Neural cell (in vitro differentiated cells): ENCODE measurements around the gene AGBL4. TPM values are rescaled to one million over a fixed set of nuclear protein-coding genes. Genes with fewer than 3 reads are reported as not detected.

ENCODE experiments used
- H2AFZ ChIP-seq: fragments of 200-600, 300-800 bp; sonication (generic), shearing (Covaris generic); 2 replicates; pipeline ENCODE4 v1.6.0; 2014; ENCODE audit warnings: low read depth, mild to moderate bottlenecking, antibody characterized with exemption, low read length, moderate library complexity
- H3F3A ChIP-seq: fragments of 200-600 bp; shearing (Covaris generic); 2 replicates; pipeline ENCODE4 v1.6.1; 2016; ENCODE audit warnings: mild to moderate bottlenecking, moderate library complexity, mixed read lengths, antibody characterized with exemption, low read length; ENCODE audit not compliant: insufficient read depth, poor library complexity, severe bottlenecking
- H3K27ac ChIP-seq: fragments of 200-600, 300-800 bp; sonication (generic), shearing (Covaris generic); 2 replicates; pipeline ENCODE4 v1.5.1; 2014; ENCODE audit warnings: mild to moderate bottlenecking, low read length, moderate library complexity
- H3K27me3 ChIP-seq: fragments of 300-800, 200-600 bp; sonication (generic), shearing (Covaris generic); 2 replicates; pipeline ENCODE4 v1.6.0; 2014; ENCODE audit warnings: mild to moderate bottlenecking, low read depth, low read length, moderate library complexity; ENCODE audit not compliant: insufficient read depth
- H3K36me3 ChIP-seq: fragments of 300-800, 200-600 bp; sonication (generic), shearing (Covaris generic); 2 replicates; pipeline ENCODE4 v1.5.1; 2014; ENCODE audit warnings: mild to moderate bottlenecking, antibody characterized with exemption, low read length, moderate library complexity; ENCODE audit not compliant: insufficient read depth
- H3K4me2 ChIP-seq: fragments of 300-800, 200-600 bp; sonication (generic), shearing (Covaris generic); 2 replicates; pipeline ENCODE4 v1.6.0; 2014; ENCODE audit warnings: mild to moderate bottlenecking, low read length
- H3K4me3 ChIP-seq: fragments of 300-800, 200-600 bp; sonication (generic), shearing (Covaris generic); 2 replicates; pipeline ENCODE4 v1.5.1; 2014; ENCODE audit warnings: mild to moderate bottlenecking, low read length, moderate library complexity
- H3K79me2 ChIP-seq: fragments of 200-600 bp; shearing (Covaris generic); replicated peaks from 2 replicates; pipeline ENCODE4 v1.6.0; 2014; ENCODE audit warnings: mild to moderate bottlenecking, low read length, moderate library complexity; ENCODE audit not compliant: insufficient read depth
- H3K9ac ChIP-seq: fragments of 300-800, 200-600 bp; sonication (generic), shearing (Covaris generic); 2 replicates; pipeline ENCODE4 v1.6.1; 2016; ENCODE audit warnings: mild to moderate bottlenecking, low read length, mixed read lengths
- H3K9me2 ChIP-seq: fragments of 200-600 bp; shearing (Covaris generic); 2 replicates; pipeline ENCODE4 v1.6.1; 2016; ENCODE audit warnings: mild to moderate bottlenecking, low read length, mixed read lengths; ENCODE audit not compliant: insufficient read depth
- H3K9me3 ChIP-seq: fragments of 200-600, 300-800 bp; sonication (generic), shearing (Covaris generic); 2 replicates; pipeline ENCODE4 v1.6.1; 2016; ENCODE audit warnings: mild to moderate bottlenecking, mixed run types, low read length, moderate library complexity, mixed read lengths
- H4K20me1 ChIP-seq: fragments of 200-600 bp; shearing (Covaris generic); 2 replicates; pipeline ENCODE4 v1.6.1; 2016; ENCODE audit warnings: mild to moderate bottlenecking, mixed run types; ENCODE audit not compliant: insufficient read depth
- EP300 ChIP-seq: fragments of 450-650 bp; conservative IDR thresholded peaks from 2 replicates; pipeline ENCODE4 v1.6.1; 2014; ENCODE audit warnings: antibody characterized with exemption, mild to moderate bottlenecking, moderate library complexity; ENCODE audit not compliant: poor library complexity, severe bottlenecking
- EZH2 ChIP-seq: fragments of 200-600, 300-800 bp; shearing (Covaris generic), sonication (generic); IDR thresholded peaks from 2 replicates; pipeline ENCODE4 v1.6.1; 2014; ENCODE audit warnings: antibody characterized with exemption, low read length, borderline replicate concordance, mild to moderate bottlenecking; ENCODE audit not compliant: insufficient read depth, poor library complexity, severe bottlenecking
- MXI1 ChIP-seq: fragments of 450-650 bp; conservative IDR thresholded peaks from 2 replicates; pipeline ENCODE4 v1.6.1; 2014; ENCODE audit warnings: antibody characterized with exemption, mild to moderate bottlenecking; ENCODE audit not compliant: poor library complexity, severe bottlenecking
- POLR2AphosphoS5 ChIP-seq: IDR thresholded peaks from 2 replicates; pipeline ENCODE4 v1.6.1; 2012
- RAD21 ChIP-seq: fragments of 450-650 bp; conservative IDR thresholded peaks from 2 replicates; pipeline ENCODE4 v1.6.1; 2014; ENCODE audit warnings: antibody characterized with exemption, mild to moderate bottlenecking, moderate library complexity
- SMC3 ChIP-seq: fragments of 450-650 bp; conservative IDR thresholded peaks from 2 replicates; pipeline ENCODE4 v1.6.1; 2014; ENCODE audit warnings: antibody characterized with exemption, mild to moderate bottlenecking, moderate library complexity; ENCODE audit not compliant: poor library complexity
- TAF1 ChIP-seq: IDR thresholded peaks from 2 replicates; pipeline ENCODE4 v1.6.1; 2012; ENCODE audit warnings: low read depth
- polyA plus RNA-seq: library from polyadenylated mRNA; depleted of rRNA; stranded (reverse); fragments of >200 nt; gene quantifications from 2 replicates; pipeline ENCODE4 v1.2.3, GENCODE V29; 2014
- TF ChIP-seq, protein P1 (sequence below): fragments of 450-650 bp; IDR thresholded peaks from 2 replicates; pipeline ENCODE4 v1.5.1; 2014; ENCODE audit warnings: antibody characterized with exemption, mild to moderate bottlenecking, moderate library complexity; ENCODE audit not compliant: poor library complexity, severe bottlenecking
- TF ChIP-seq, protein P2 (sequence below): IDR thresholded peaks from 2 replicates; pipeline ENCODE4 v1.6.1; 2012; ENCODE audit warnings: borderline replicate concordance

AGBL4 gene
- polyA plus RNA-seq, 1 donor from 2014 or later, result 1.3 TPM

GRCh38 chr1:49346767-49347349 lies 676.9 kb downstream of the AGBL4 start:
- Histone ChIP-seq H3K4me2 (no peak overlapping the region), H3K9me3 (peaks cover 5% of the 10 kb centered on the region), H3K27ac (no peak overlapping the region), H3K79me2 (no peaks in the 10 kb centered on the region), H2AFZ (no peak overlapping the region), H3K27me3 (no peaks in the 10 kb centered on the region), H3K4me3 (no peak overlapping the region), H3K9me2 (no peaks in the 10 kb centered on the region), H3K36me3 (no peaks in the 10 kb centered on the region), H3F3A (no peaks in the 10 kb centered on the region), H4K20me1 (no peaks in the 10 kb centered on the region), H3K9ac (no peak overlapping the region)
- TF ChIP-seq EP300 (no peak), POLR2AphosphoS5 (no peak), SMC3 (no peak), TAF1 (no peak)

GRCh38 chr1:49340576-49340975 lies 683.2 kb downstream of the AGBL4 start:
- TF ChIP-seq MXI1 (no peak), TAF1 (no peak)
- Histone ChIP-seq H3K9me2 (no peaks in the 10 kb centered on the region), H3K27me3 (no peaks in the 10 kb centered on the region), H3K9me3 (peaks cover 8% of the 10 kb centered on the region), H3K4me3 (no peak overlapping the region), H2AFZ (no peak overlapping the region), H3K9ac (no peak overlapping the region), H3F3A (no peaks in the 10 kb centered on the region), H3K79me2 (no peaks in the 10 kb centered on the region), H3K27ac (no peak overlapping the region), H3K36me3 (no peaks in the 10 kb centered on the region), H4K20me1 (no peaks in the 10 kb centered on the region), H3K4me2 (no peak overlapping the region)

DNA sequence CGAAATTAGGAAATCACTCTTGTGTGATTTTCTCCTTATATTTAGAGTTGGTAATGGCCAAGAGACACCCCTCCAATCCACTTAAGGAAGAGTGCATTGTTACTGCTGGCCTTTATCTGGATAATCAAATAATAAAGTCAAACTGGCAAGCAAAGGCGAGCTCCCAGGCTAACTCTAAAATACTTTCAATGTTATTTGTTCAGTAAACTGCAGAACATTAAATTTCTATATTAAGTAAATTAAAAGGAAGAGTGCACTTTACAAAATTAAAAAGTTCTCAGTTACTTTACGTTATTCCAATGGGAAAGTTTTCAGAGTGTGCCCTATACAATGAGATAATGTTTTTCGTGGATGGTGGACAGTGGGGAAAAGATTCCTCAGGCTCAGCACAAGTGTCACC lies 684.7 kb downstream of the AGBL4 start:
- H3F3A ChIP-seq, result no peaks in the 10 kb centered on the region
- no peaks in the 10 kb centered on the region for H4K20me1 ChIP-seq
- TF ChIP-seq, protein P1, sequence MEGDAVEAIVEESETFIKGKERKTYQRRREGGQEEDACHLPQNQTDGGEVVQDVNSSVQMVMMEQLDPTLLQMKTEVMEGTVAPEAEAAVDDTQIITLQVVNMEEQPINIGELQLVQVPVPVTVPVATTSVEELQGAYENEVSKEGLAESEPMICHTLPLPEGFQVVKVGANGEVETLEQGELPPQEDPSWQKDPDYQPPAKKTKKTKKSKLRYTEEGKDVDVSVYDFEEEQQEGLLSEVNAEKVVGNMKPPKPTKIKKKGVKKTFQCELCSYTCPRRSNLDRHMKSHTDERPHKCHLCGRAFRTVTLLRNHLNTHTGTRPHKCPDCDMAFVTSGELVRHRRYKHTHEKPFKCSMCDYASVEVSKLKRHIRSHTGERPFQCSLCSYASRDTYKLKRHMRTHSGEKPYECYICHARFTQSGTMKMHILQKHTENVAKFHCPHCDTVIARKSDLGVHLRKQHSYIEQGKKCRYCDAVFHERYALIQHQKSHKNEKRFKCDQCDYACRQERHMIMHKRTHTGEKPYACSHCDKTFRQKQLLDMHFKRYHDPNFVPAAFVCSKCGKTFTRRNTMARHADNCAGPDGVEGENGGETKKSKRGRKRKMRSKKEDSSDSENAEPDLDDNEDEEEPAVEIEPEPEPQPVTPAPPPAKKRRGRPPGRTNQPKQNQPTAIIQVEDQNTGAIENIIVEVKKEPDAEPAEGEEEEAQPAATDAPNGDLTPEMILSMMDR, result no peak
- no peak for TF ChIP-seq MXI1
- TF ChIP-seq EZH2, result no peak
- no peak for TF ChIP-seq POLR2AphosphoS5
- no peak for TF ChIP-seq SMC3
- TF ChIP-seq RAD21, result no peak
- TF ChIP-seq TAF1, result no peak
- TF ChIP-seq, protein P2, sequence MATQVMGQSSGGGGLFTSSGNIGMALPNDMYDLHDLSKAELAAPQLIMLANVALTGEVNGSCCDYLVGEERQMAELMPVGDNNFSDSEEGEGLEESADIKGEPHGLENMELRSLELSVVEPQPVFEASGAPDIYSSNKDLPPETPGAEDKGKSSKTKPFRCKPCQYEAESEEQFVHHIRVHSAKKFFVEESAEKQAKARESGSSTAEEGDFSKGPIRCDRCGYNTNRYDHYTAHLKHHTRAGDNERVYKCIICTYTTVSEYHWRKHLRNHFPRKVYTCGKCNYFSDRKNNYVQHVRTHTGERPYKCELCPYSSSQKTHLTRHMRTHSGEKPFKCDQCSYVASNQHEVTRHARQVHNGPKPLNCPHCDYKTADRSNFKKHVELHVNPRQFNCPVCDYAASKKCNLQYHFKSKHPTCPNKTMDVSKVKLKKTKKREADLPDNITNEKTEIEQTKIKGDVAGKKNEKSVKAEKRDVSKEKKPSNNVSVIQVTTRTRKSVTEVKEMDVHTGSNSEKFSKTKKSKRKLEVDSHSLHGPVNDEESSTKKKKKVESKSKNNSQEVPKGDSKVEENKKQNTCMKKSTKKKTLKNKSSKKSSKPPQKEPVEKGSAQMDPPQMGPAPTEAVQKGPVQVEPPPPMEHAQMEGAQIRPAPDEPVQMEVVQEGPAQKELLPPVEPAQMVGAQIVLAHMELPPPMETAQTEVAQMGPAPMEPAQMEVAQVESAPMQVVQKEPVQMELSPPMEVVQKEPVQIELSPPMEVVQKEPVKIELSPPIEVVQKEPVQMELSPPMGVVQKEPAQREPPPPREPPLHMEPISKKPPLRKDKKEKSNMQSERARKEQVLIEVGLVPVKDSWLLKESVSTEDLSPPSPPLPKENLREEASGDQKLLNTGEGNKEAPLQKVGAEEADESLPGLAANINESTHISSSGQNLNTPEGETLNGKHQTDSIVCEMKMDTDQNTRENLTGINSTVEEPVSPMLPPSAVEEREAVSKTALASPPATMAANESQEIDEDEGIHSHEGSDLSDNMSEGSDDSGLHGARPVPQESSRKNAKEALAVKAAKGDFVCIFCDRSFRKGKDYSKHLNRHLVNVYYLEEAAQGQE, result no peak
- TF ChIP-seq EP300, result no peak
- no peak overlapping the region for H3K4me2 ChIP-seq
- no peak overlapping the region for H3K9ac ChIP-seq
- no peak overlapping the region for H3K4me3 ChIP-seq
- no peaks in the 10 kb centered on the region for H3K9me2 ChIP-seq
- peaks cover 3% of the 10 kb centered on the region for H3K9me3 ChIP-seq
- H3K36me3 ChIP-seq, result no peaks in the 10 kb centered on the region
- no peak overlapping the region for H2AFZ ChIP-seq
- no peak overlapping the region for H3K27ac ChIP-seq
- H3K79me2 ChIP-seq, result no peaks in the 10 kb centered on the region
- no peaks in the 10 kb centered on the region for H3K27me3 ChIP-seq
